NT2/D1 (cell line): ENCODE data around the gene MINK1.

ENCODE experiments used
- DNase-seq: peaks from one replicate; pipeline ENCODE4 v3.0.0-alpha.2; 2011; ENCODE audit warnings: low read depth, low spot score
- H3K27me3 ChIP-seq: 2 replicates; pipeline ENCODE4 v1.6.0; 2011; ENCODE audit warnings: mild to moderate bottlenecking; ENCODE audit not compliant: insufficient read length, insufficient read depth
- H3K36me3 ChIP-seq: 2 replicates; pipeline ENCODE4 v1.6.1; 2011; ENCODE audit warnings: mild to moderate bottlenecking, low read length, mixed read lengths; ENCODE audit not compliant: insufficient read depth, insufficient read length
- H3K4me1 ChIP-seq: 2 replicates; pipeline ENCODE4 v1.5.1; 2011; ENCODE audit not compliant: insufficient read depth, insufficient read length
- H3K4me3 ChIP-seq: 2 replicates; pipeline ENCODE4 v1.5.1; 2011; ENCODE audit warnings: low read depth; ENCODE audit not compliant: insufficient read length
- H3K9ac ChIP-seq: 2 replicates; pipeline ENCODE4 v1.6.0; 2011; ENCODE audit warnings: low read depth; ENCODE audit not compliant: insufficient read length
- H3K9me3 ChIP-seq: 2 replicates; pipeline ENCODE4 v1.5.1; 2011; ENCODE audit warnings: mild to moderate bottlenecking, low read length; ENCODE audit not compliant: insufficient read depth
- SUZ12 ChIP-seq: IDR thresholded peaks from 2 replicates; pipeline ENCODE4 v1.6.1; 2011; ENCODE audit not compliant: insufficient read length, insufficient read depth; ENCODE audit errors: extremely low read depth
- YY1 ChIP-seq: IDR thresholded peaks from 2 replicates; pipeline ENCODE4 v1.6.1; 2011; ENCODE audit not compliant: insufficient read length, insufficient read depth
- ZNF274 ChIP-seq: IDR thresholded peaks from 2 replicates; pipeline ENCODE4 v1.6.1; 2011; ENCODE audit warnings: mild to moderate bottlenecking, low read depth, low read length

Gene MINK1

DNA sequence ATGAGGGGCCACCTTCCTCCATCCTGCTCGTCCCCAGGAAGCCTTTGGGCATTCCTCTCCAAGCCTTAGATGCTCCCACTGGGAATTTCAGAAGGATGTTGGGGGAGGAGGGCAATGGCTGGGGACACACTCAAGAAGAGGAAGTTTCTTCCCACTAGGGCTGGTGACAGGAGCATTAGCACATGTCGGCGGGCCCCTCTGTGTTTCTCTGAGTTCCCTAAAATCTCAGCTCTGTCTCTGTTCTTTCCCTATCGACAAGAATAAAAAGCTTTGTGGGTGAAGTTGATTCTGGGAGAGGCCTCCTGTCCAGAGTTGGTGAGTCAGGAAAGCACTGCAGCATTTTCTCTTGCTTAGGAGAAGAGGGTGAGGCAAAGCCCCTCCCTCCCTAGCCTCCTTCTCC lies 46.5 kb downstream of the MINK1 start:
- Histone ChIP-seq H3K9me3 (no peaks in the 10 kb centered on the region), H3K36me3 (peaks cover 14% of the 10 kb centered on the region), H3K4me1 (peaks cover 2% of the 10 kb centered on the region), H3K9ac (no peak overlapping the region), H3K4me3 (no peak overlapping the region), H3K27me3 (no peaks in the 10 kb centered on the region)
- DNase-seq = no peak
- TF ChIP-seq ZNF274 = no peak
- TF ChIP-seq SUZ12 = no peak
- TF ChIP-seq YY1 = no peak

DNA sequence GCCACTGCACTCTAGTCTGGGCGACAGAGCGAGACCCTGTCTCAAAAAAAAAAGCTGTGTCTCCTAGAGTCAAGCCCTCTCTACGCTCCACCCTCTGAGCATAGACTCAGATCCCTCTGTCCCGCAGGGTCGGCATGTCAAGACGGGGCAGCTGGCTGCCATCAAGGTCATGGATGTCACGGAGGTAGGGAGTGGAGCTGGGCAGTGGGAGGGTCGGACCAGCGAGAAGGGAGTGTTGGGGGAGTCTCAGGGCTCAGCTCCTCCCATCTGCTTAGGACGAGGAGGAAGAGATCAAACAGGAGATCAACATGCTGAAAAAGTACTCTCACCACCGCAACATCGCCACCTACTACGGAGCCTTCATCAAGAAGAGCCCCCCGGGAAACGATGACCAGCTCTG lies 47.7 kb downstream of the MINK1 start:
- Histone ChIP-seq H3K4me3 (no peak overlapping the region), H3K36me3 (peaks cover 27% of the 10 kb centered on the region), H3K9ac (no peak overlapping the region), H3K4me1 (peaks cover 2% of the 10 kb centered on the region), H3K9me3 (no peaks in the 10 kb centered on the region), H3K27me3 (no peaks in the 10 kb centered on the region)
- DNase-seq = no peak
- no peak for TF ChIP-seq SUZ12
- no peak for TF ChIP-seq YY1
- TF ChIP-seq ZNF274 = no peak

DNA sequence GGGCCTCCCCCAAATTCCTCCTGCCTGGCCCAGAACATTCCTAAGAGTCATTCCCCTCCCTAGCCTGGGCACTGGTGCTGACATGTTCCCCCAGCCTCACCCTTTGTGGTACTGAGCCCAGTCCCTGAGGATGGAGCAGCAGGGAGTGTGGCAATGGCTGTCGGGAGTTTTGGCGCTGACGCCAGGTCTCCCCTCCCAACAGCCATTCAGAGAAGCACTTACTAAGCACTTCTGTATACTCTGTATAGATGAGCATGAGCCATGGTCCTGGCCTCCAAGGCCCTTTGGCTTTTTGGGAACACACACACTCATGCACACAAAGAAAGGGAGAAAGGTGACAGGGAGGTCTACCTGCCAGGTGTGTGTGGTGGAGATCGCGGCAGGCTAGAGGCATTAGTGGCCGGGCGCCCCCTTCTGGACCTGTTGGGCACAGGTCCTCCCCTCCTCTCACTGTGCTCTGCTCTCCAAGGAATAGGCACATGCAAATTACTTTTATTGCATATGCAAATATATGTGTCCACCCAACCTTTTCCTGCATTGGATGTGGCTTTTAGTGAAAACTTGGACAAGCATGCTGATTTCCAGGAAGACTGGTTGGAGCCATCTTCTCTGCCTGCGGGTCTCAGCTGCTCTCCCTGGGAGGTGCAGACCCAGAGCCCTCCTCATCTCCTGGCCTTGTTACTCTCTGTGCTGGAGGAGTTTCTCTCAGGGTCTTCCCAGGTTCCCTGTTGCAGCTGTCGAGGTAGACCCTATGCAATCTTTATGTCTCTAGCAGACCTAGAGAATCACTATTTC lies 48.8 kb downstream of the MINK1 start:
- Histone ChIP-seq H3K4me1 (no peaks in the 10 kb centered on the region), H3K9me3 (no peaks in the 10 kb centered on the region), H3K9ac (no peak overlapping the region), H3K27me3 (no peaks in the 10 kb centered on the region), H3K4me3 (no peak overlapping the region), H3K36me3 (peaks cover 38% of the 10 kb centered on the region)
- DNase-seq = peak; percentile 25
- TF ChIP-seq ZNF274 = no peak
- no peak for TF ChIP-seq YY1
- no peak for TF ChIP-seq SUZ12

DNA sequence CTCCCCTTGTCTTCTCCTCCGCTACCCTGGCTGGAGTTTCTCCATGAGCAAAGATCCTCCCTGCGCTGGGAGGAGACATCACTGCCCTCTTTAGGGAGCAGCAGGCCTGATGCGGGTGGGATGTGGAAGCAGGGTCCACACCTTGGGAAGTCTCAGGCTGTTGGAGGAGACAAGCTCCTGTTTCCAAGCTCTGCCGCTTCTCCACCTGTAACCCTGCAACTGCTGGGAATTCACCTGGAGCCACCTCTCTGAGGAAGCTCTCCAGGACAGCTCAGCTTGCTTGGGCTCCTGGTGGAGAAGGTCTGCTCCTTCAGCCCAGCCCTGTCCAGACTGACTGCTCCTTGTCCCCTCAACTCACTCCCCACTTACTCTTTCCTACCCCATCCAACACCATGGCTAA lies 51.3 kb downstream of the MINK1 start:
- H3K9ac ChIP-seq = no peak overlapping the region
- H3K36me3 ChIP-seq = peaks cover 45% of the 10 kb centered on the region
- TF ChIP-seq SUZ12 (no peak), ZNF274 (no peak), YY1 (no peak)
- no peak for DNase-seq
- no peaks in the 10 kb centered on the region for H3K4me1 ChIP-seq
- H3K9me3 ChIP-seq = no peaks in the 10 kb centered on the region
- H3K4me3 ChIP-seq = no peak overlapping the region
- no peaks in the 10 kb centered on the region for H3K27me3 ChIP-seq

DNA sequence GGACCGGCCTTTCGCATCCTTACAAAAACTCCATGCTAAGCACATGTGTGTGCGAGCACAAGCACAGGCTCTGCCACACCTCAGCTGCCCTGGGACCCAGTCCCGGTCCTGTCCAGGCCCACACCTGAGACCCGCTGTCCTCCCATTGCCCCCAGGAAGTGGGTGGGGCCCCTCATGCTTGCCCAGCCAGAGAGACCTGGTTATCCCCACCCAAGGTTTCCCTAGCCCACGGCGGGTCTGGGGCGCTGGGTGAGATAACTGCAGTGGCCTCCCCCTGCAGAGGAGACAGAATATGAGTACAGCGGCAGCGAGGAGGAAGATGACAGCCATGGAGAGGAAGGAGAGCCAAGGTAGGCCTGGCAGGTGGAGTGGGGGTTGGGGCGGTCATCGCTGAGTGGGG lies 53.7 kb downstream of the MINK1 start:
- H3K36me3 ChIP-seq = peaks cover 52% of the 10 kb centered on the region

DNA sequence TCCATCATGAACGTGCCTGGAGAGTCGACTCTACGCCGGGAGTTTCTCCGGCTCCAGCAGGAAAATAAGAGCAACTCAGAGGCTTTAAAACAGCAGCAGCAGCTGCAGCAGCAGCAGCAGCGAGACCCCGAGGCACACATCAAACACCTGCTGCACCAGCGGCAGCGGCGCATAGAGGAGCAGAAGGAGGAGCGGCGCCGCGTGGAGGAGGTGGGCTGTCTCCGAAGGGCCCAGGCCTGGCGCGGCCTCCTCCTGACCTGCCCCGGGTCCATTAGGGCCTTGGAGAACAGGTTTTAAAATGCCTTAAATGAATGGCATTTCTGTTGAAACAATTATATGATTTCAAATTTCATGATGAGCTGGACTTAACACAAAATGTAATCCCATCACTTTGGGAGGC lies 54.4 kb downstream of the MINK1 start:
- Histone ChIP-seq H3K9ac (no peak overlapping the region), H3K4me1 (no peaks in the 10 kb centered on the region), H3K36me3 (peaks cover 56% of the 10 kb centered on the region), H3K27me3 (no peaks in the 10 kb centered on the region), H3K9me3 (no peaks in the 10 kb centered on the region), H3K4me3 (no peak overlapping the region)
- TF ChIP-seq YY1 (no peak), SUZ12 (no peak), ZNF274 (no peak)
- no peak for DNase-seq

More for the DNA sequence above, 53.7 kb downstream of the MINK1 start:
- Histone ChIP-seq H3K27me3 (no peaks in the 10 kb centered on the region), H3K9ac (no peak overlapping the region), H3K4me1 (no peaks in the 10 kb centered on the region), H3K4me3 (no peak overlapping the region), H3K9me3 (no peaks in the 10 kb centered on the region)
- TF ChIP-seq ZNF274 (no peak), SUZ12 (no peak), YY1 (no peak)
- DNase-seq = no peak

DNA sequence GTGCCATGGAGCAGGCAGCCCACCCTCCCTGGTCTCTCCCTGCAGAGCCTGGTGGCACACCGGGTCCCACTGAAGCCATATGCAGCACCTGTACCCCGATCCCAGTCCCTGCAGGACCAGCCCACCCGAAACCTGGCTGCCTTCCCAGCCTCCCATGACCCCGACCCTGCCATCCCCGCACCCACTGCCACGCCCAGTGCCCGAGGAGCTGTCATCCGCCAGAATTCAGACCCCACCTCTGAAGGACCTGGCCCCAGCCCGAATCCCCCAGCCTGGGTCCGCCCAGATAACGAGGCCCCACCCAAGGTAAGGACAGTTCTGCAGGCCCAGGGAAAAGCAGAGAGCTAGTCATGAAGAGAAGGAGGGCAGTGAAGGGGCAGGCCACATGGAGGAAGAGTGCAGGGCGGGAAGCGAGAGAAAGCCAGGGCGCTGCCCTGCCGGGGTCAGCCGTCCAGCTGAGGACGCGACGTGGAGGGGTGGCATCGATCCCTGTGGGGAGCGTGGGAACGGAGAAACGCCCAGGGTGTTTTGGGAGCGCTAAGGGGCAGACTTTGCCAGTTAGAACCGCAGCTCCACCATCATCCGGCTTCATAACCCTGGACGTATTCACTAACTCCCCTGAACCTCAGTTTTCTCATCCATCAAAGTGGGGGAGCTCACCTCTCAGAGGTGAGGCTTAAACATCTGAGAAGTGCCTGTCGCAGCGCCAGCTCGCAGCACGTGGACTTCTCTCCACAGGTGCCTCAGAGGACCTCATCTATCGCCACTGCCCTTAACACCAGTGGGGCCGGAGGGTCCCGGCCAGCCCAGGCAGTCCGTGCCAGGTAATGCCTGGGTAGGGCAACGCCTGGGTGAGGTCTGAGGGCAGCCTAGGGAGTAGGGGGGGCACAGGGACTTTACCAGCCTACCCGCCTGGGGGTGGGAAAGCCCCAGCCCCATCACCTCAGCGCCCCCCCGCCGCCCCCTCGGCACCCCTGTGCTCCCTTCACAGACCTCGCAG lies 58.6 kb downstream of the MINK1 start:
- H3K36me3 ChIP-seq = peaks cover 70% of the 10 kb centered on the region
- DNase-seq = no peak
- no peaks in the 10 kb centered on the region for H3K27me3 ChIP-seq
- H3K4me1 ChIP-seq = peaks cover 4% of the 10 kb centered on the region
- no peak overlapping the region for H3K9ac ChIP-seq
- H3K9me3 ChIP-seq = no peaks in the 10 kb centered on the region
- no peak for TF ChIP-seq YY1
- TF ChIP-seq SUZ12 = no peak
- TF ChIP-seq ZNF274 = no peak
- no peak overlapping the region for H3K4me3 ChIP-seq
